Esophagus squamous epithelium (tissue), 4 donors: Measurements from ENCODE around the gene ZSCAN5C.

Experiments
- CTCF ChIP-seq, 6 experiments: fragments of 450-650 bp in 4 of 6; fragments of 200-600 bp in 2 of 6; sonication (generic) in 2 of 6; IDR thresholded peaks; one replicate each; pipeline ENCODE4 v1.5.1; 2016 to 2019; ENCODE audit warnings: antibody characterized with exemption in 6 of 6, mild to moderate bottlenecking in 4 of 6, moderate library complexity in 4 of 6
- POLR2A ChIP-seq, 4 donors: fragments of 450-650 bp; IDR thresholded peaks; one replicate each; pipeline ENCODE4 v1.6.1; 2017; ENCODE audit warnings: antibody characterized with exemption in 4 of 4, mild to moderate bottlenecking in 4 of 4, moderate library complexity in 3 of 4

DNA sequence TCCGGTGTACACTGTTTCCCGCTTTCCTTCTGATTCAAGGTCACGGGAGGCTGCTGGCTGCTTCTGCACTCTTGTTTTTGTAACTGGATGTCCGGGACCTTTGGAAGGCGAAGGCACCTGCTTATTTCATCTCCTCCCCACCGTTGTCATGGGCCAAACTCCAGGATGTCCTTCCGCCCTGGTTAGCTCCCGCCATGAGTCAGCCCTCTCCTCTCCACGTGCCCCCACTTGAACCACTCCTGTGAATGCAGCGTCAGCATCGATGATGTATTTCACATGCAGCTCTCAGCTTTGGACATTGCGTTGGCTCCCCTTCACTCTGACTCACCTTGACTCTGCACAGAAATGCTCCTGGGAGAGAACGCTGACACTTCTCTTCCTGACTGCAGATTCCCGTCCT lies 31.8 kb upstream of the ZSCAN5C start:
- no peak for TF ChIP-seq POLR2A (IDR thresholded peaks at IDR 0.05)
- no peak for TF ChIP-seq CTCF (IDR thresholded peaks at IDR 0.05)
